Aorta (tissue), 5 donors: Measurements from ENCODE around the gene GIPC3. TPM values are rescaled to one million over a fixed set of nuclear protein-coding genes. Genes with fewer than 3 reads are reported as not detected.

ENCODE experiments used
- ATAC-seq: fragments of 200-7000 bp; cut with Tn5 transposase; one replicate; pipeline ENCODE4 v1.9.1; 2022; ENCODE audit warnings: moderate library complexity; ENCODE audit not compliant: low FRiP score
- DNase-seq, 2 donors: peaks; one replicate each; pipeline ENCODE4 v3.0.0-alpha.2; 2020
- H3K27ac ChIP-seq, 2 donors: one replicate each; pipeline ENCODE4 v1.5.1; 2013; ENCODE audit warnings: low read length in 2 of 2, mild to moderate bottlenecking in 2 of 2, moderate library complexity in 2 of 2, control low read depth in 1 of 2, inconsistent platforms in 1 of 2, low read depth in 1 of 2
- H3K27me3 ChIP-seq, 2 donors: one replicate each; pipeline ENCODE4 v1.6.1; 2013; ENCODE audit warnings: control low read depth in 1 of 2, low read length in 1 of 2, mild to moderate bottlenecking in 1 of 2, moderate library complexity in 1 of 2; ENCODE audit not compliant: insufficient read depth in 2 of 2, control insufficient read depth in 1 of 2
- H3K36me3 ChIP-seq, 2 donors: one replicate each; pipeline ENCODE4 v1.6.1; 2013; ENCODE audit warnings: control low read depth in 1 of 2, low read length in 1 of 2, mild to moderate bottlenecking in 1 of 2; ENCODE audit not compliant: insufficient read depth in 2 of 2, control insufficient read depth in 1 of 2
- H3K4me1 ChIP-seq, 2 donors: one replicate each; pipeline ENCODE4 v1.6.1; 2013; ENCODE audit warnings: low read length in 2 of 2, control low read depth in 1 of 2, mild to moderate bottlenecking in 1 of 2, moderate library complexity in 1 of 2; ENCODE audit not compliant: insufficient read depth in 2 of 2, control insufficient read depth in 1 of 2
- H3K4me3 ChIP-seq, 2 donors: one replicate each; pipeline ENCODE4 v1.5.1; 2013; ENCODE audit warnings: low read length in 2 of 2, control low read depth in 1 of 2, mild to moderate bottlenecking in 1 of 2
- H3K9me3 ChIP-seq: one replicate; pipeline ENCODE4 v1.6.1; 2013; ENCODE audit warnings: mild to moderate bottlenecking, low read length; ENCODE audit not compliant: control insufficient read depth
- WGBS, 2 donors: extraction: QIAGEN DNeasy Blood & Tissue Kit; methylation state at CpG; one replicate each; pipeline ENCODE4 v1.1.7; 2013; 5-methylcytosine and 5-hydroxymethylcytosine counted together
- intact Hi-C, 2 donors: fragments of 100-400 bp; cut with DNase I; formaldehyde crosslinking; loops; one replicate each; pipeline versions ENCODE4 v1.14.2 to v1.15.0; 2022
- polyA plus RNA-seq, 2 donors: library from polyadenylated mRNA; stranded (reverse); fragments of 200-250 nt; gene quantifications; one replicate each; pipeline ENCODE4 v1.2.3, GENCODE V29; 2013
- total RNA-seq, 2 donors: library from RNA; stranded (reverse); fragmentation: NEBNext Ultra II Directional; extraction: Animal tissue kit (Norgen Biotek cat#: 25700); gene quantifications; one replicate each; pipeline ENCODE4 v1.2.1, GENCODE V29; 2021
- donor health status: healthy with polysubstance abuse.
- donor health status: Bipolar disorder and iron deficiency.
- donor health status: DM: no; HTN: no; CAD: no.
- donor health status: DM: no; HTN: no; CAD: no.
- donor health status: DM: yes; HTN: yes; CAD: no.

The GIPC3 gene
- total and polyA plus RNA-seq, 4 donors, result 0.50 to 5.0 (median 2.0) TPM

GRCh38 chr19:3605361-3605760 lies 20.1 kb downstream of the GIPC3 start:
- Histone ChIP-seq H3K4me1 (peaks cover 0 to 2% of the 10 kb centered on the region in 2 donors), H3K27me3 (no peaks in the 10 kb centered on the region), H3K36me3 (peaks cover 0 to under 1% of the 10 kb centered on the region in 2 donors), H3K27ac (peak overlapping the region; percentile 65 to 98), H3K4me3 (peak overlapping the region; percentile 3 to 89), H3K9me3 (no peaks in the 10 kb centered on the region)
- intact Hi-C loops, result loop anchor here in 1 of 2 donors (5.0 kb wide), 1 partner anchor 33 kb away; the partner anchor contains the start of gene HMG20B
- no peak for DNase-seq
- 2 to 11% methylated on average over 3 of the region's 3 CpGs for WGBS, 2 donors
- no peak for ATAC-seq

- Histone ChIP-seq H3K27ac (peak overlapping the region; percentile 65 to 98), H3K9me3 (no peaks in the 10 kb centered on the region), H3K27me3 (no peaks in the 10 kb centered on the region), H3K4me1 (peaks cover 0 to 2% of the 10 kb centered on the region in 2 donors), H3K4me3 (peak overlapping the region; percentile 78 to 89), H3K36me3 (no peaks in the 10 kb centered on the region)
- DNase-seq (no peak), ATAC-seq (no peak)
- WGBS, 2 donors, result 1 to 2% methylated on average over 5 of the region's 5 CpGs
- intact Hi-C loops, result loop anchor here in 1 of 2 donors (5.0 kb wide), 1 partner anchor 33 kb away; the partner anchor contains the start of gene HMG20B
Measured at GRCh38 chr19:3605770-3606169, 20.5 kb downstream of the GIPC3 start.

- H3K4me3 ChIP-seq, result peak overlapping the region; percentile 78 to 89
- no peaks in the 10 kb centered on the region for H3K36me3 ChIP-seq
- ATAC-seq (peak; percentile 23), DNase-seq (peak; percentile 72 to 80)
- H3K9me3 ChIP-seq, result no peaks in the 10 kb centered on the region
- H3K27ac ChIP-seq, result peak overlapping the region; percentile 65 to 98
- H3K4me1 ChIP-seq, result peaks cover 0 to 2% of the 10 kb centered on the region in 2 donors
- intact Hi-C loops, result loop anchor here in 1 of 2 donors (5.0 kb wide), 1 partner anchor 34 kb away; the partner anchor contains the start of gene HMG20B
- WGBS, 2 donors, result 0 to 1% methylated on average over 28 to 35 of the region's 35 CpGs
- no peaks in the 10 kb centered on the region for H3K27me3 ChIP-seq
Measured at GRCh38 chr19:3606174-3606689, 21.0 kb downstream of the GIPC3 start.

GRCh38 chr19:3606690-3607289 lies 21.5 kb downstream of the GIPC3 start, which contains the start of gene TBXA2R:
Gene TBXA2R, minus strand, starts transcription at chr19:3606875. Its CDS starts 6,241 bp downstream, at chr19:3600634.
- no peaks in the 10 kb centered on the region for H3K9me3 ChIP-seq
- H3K27ac ChIP-seq, result peak within 1 kb of the TSS; percentile 65 to 98
- peak; percentile 72 for ATAC-seq
- 1% methylated on average over 44 to 46 of the region's 46 CpGs for WGBS, 2 donors
- intact Hi-C loops, result loop anchor here in 1 of 2 donors (5.0 kb wide), 1 partner anchor 34 kb away; the partner anchor contains the start of gene HMG20B
- no peaks in the 10 kb centered on the region for H3K27me3 ChIP-seq
- peak within 1 kb of the TSS; percentile 78 to 89 for H3K4me3 ChIP-seq
- DNase-seq, result peak; percentile 90 to 95
- H3K4me1 ChIP-seq, result peaks cover 0 to 2% of the 10 kb centered on the region in 2 donors
- no peaks in the 10 kb centered on the region for H3K36me3 ChIP-seq

- ATAC-seq, result peak; percentile 21
- Histone ChIP-seq H3K4me1 (peaks cover 0 to 2% of the 10 kb centered on the region in 2 donors), H3K27ac (peak overlapping the region; percentile 12 to 63), H3K36me3 (no peaks in the 10 kb centered on the region), H3K9me3 (no peaks in the 10 kb centered on the region), H3K4me3 (peak overlapping the region; percentile 78 to 89), H3K27me3 (no peaks in the 10 kb centered on the region)
- WGBS, 2 donors, result 2 to 7% methylated on average over 19 to 22 of the region's 22 CpGs
- intact Hi-C loops, result loop anchor here in 1 of 2 donors (5.0 kb wide), 1 partner anchor 35 kb away; the partner anchor contains the start of gene HMG20B
- peak; percentile 86 to 88 for DNase-seq
Measured at GRCh38 chr19:3607303-3608078, 22.2 kb downstream of the GIPC3 start.

- no peak for ATAC-seq
- no peak for DNase-seq
- no peaks in the 10 kb centered on the region for H3K36me3 ChIP-seq
- H3K4me1 ChIP-seq, result peaks cover 0 to 2% of the 10 kb centered on the region in 2 donors
- intact Hi-C loops, result loop anchor here in 1 of 2 donors (5.0 kb wide), 1 partner anchor 36 kb away; the partner anchor contains the start of gene HMG20B
- no peaks in the 10 kb centered on the region for H3K27me3 ChIP-seq
- no peak overlapping the region for H3K4me3 ChIP-seq
- no peaks in the 10 kb centered on the region for H3K9me3 ChIP-seq
- 43 to 54% methylated on average over 3 of the region's 3 CpGs for WGBS, 2 donors
- H3K27ac ChIP-seq, result peak overlapping the region in 1 of 2 donors; percentile 63
Measured at GRCh38 chr19:3608079-3608641, 22.9 kb downstream of the GIPC3 start.

GRCh38 chr19:3608750-3609322 lies 23.6 kb downstream of the GIPC3 start:
- WGBS, 2 donors, result 36 to 42% methylated on average over 16 to 21 of the region's 21 CpGs
- Histone ChIP-seq H3K9me3 (no peaks in the 10 kb centered on the region), H3K4me1 (peaks cover 0 to 2% of the 10 kb centered on the region in 2 donors), H3K36me3 (no peaks in the 10 kb centered on the region), H3K4me3 (no peak overlapping the region), H3K27ac (peak overlapping the region in 1 of 2 donors; percentile 55), H3K27me3 (no peaks in the 10 kb centered on the region)
- DNase-seq, result peak in 1 of 2 donors; percentile 80
- intact Hi-C loops, result loop anchor here in 1 of 2 donors (5.0 kb wide), 1 partner anchor 37 kb away; the partner anchor contains the start of gene HMG20B
- no peak for ATAC-seq
